HG02678 (cell line): Measurements from ENCODE around the gene NFXL1.

Experiments used
- ATAC-seq: cut with Tn5 transposase; IDR thresholded peaks from one replicate; pipeline ENCODE4 v1.9.1; 2021; ENCODE audit warnings: mild to moderate bottlenecking, moderate library complexity; ENCODE audit not compliant: unreplicated experiment

NFXL1 gene

GRCh38 chr4:47899639-47900038 is 14.7 kb downstream of the NFXL1 start:
- no peak for ATAC-seq

- ATAC-seq: no peak
These were observed 22.5 kb downstream of the NFXL1 start for GRCh38 chr4:47891928-47892327.

GRCh38 chr4:47882228-47882627 is 32.2 kb downstream of the NFXL1 start:
- ATAC-seq: no peak

GRCh38 chr4:47879458-47879857 is 34.9 kb downstream of the NFXL1 start:
- ATAC-seq: no peak

GRCh38 chr4:47876784-47877546 is 37.4 kb downstream of the NFXL1 start:
- ATAC-seq: no peak

GRCh38 chr4:47876310-47876709 is 38.1 kb downstream of the NFXL1 start:
- ATAC-seq: no peak

- no peak for ATAC-seq
These were observed 40.4 kb downstream of the NFXL1 start for GRCh38 chr4:47873877-47874541.

GRCh38 chr4:47863486-47863885 is 50.9 kb downstream of the NFXL1 start:
- ATAC-seq: no peak

- no peak for ATAC-seq
These were observed 52.1 kb downstream of the NFXL1 start for GRCh38 chr4:47862297-47862696.

GRCh38 chr4:47860305-47860704 is 54.1 kb downstream of the NFXL1 start:
- ATAC-seq: no peak

GRCh38 chr4:47858006-47858405 is 56.4 kb downstream of the NFXL1 start:
- no peak for ATAC-seq

- no peak for ATAC-seq
These were observed 57.7 kb downstream of the NFXL1 start for GRCh38 chr4:47856713-47857112.

- no peak for ATAC-seq
These were observed 59.0 kb downstream of the NFXL1 start for GRCh38 chr4:47855350-47855749.

GRCh38 chr4:47852136-47852535 is 62.2 kb downstream of the NFXL1 start:
- ATAC-seq: no peak

- ATAC-seq: no peak
These were observed 64.9 kb downstream of the NFXL1 start for GRCh38 chr4:47849466-47849865.

- ATAC-seq: no peak
These were observed 66.3 kb downstream of the NFXL1 start for GRCh38 chr4:47848041-47848440.

GRCh38 chr4:47842985-47843384 is 71.4 kb downstream of the NFXL1 start:
- ATAC-seq: no peak

- no peak for ATAC-seq
These were observed 74.1 kb downstream of the NFXL1 start for GRCh38 chr4:47840291-47840690.

- peak; percentile 43 for ATAC-seq
These were observed 75.1 kb downstream of the NFXL1 start for GRCh38 chr4:47839259-47839658.

- ATAC-seq: no peak
These were observed 75.9 kb downstream of the NFXL1 start for GRCh38 chr4:47838445-47838844.

- ATAC-seq: no peak
These were observed 76.5 kb downstream of the NFXL1 start, which contains the start of gene CORIN for GRCh38 chr4:47837908-47838294. Gene CORIN, minus strand, starts transcription at chr4:47838067. Its CDS starts 118 bp downstream, at chr4:47837949.
